Left kidney (tissue), 2 donors: ENCODE data around the gene FRMD4A. TPM values are rescaled to one million over a fixed set of nuclear protein-coding genes. Genes with fewer than 3 reads are reported as not detected.
A peak's percentile ranks its signal among the peaks of the same experiment; 100 is the strongest.
"Not testable (repeated sequence)": the region's sequence is repeated elsewhere in the genome, so short reads cannot be mapped to it uniquely, and the experiment has no call there.

ENCODE experiments used
- DNase-seq: peaks from one replicate; pipeline ENCODE4 v3.0.0-alpha.2; 2013
- polyA plus RNA-seq: library from polyadenylated mRNA; unstranded; fragments of 120-200 nt; gene quantifications from one replicate; pipeline ENCODE4 v1.2.1, GENCODE V29; 2013; ENCODE audit not compliant: insufficient read length

FRMD4A gene
- polyA plus RNA-seq, 1 donor, result 85.8 TPM

DNA sequence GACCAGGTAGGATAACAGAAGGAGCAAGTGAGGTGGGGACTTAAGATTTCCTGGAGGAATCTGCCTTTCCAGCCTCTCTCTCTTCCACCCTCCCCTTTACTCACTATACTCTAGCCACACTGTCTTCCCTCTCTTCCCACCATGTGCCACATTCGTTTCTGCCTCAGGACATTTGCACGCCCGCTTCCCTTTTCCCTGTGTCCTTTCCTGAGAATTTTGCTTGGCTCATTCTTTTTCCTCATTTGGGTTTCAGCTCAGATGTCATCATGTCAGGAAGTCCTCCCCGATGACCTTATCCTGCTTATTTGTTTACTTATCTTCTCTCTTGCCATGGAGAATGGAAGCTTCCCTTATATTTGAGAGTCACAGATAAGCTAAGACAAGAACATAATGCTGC lies 380.2 kb downstream of the FRMD4A start:
- no peak for DNase-seq

DNA sequence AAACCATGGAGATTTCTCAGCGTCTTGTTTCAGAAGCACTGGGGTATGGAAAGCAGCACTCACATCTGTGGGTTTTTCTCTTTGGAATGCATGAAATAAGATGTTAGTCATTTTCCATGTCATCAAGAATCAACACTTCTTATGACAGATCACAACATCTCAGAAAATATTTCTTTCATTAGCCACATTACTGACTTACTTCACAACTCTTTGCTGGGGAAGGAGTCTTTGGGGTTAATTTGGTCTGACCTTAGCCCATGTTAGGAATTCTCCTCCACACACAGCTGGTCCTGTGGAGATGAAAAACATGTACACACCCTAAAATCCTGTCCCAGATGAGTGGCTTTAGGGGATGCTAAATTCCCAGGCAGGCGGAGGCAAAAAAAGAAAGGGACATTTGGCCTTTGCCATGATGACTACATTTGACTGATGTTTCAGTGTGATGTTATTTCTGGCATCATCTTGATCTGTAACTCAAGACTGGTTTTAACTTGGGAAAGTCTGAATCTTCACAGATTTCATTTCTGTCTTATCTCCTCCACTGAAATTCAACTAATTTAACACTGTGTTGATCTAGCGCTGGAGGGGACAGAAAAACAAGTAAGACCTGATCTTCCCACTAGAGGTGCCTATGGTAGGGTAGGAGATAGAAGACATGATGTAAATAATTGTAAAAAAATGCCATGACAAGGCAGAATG lies 380.7 kb downstream of the FRMD4A start:
- DNase-seq, result no peak

DNA sequence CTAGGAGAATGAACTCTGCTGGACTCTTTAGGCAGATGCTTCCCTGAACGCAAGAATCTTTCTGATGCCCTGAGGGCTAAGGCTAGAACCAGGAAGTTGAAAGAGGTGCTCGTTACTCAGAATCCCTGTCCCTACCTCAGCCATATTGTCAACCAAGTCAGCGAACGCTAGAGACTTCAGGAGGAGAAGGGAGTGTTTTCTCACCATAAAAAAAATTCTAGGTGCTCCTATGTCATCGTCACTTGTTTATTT lies 384.6 kb downstream of the FRMD4A start:
- DNase-seq, result no peak

DNA sequence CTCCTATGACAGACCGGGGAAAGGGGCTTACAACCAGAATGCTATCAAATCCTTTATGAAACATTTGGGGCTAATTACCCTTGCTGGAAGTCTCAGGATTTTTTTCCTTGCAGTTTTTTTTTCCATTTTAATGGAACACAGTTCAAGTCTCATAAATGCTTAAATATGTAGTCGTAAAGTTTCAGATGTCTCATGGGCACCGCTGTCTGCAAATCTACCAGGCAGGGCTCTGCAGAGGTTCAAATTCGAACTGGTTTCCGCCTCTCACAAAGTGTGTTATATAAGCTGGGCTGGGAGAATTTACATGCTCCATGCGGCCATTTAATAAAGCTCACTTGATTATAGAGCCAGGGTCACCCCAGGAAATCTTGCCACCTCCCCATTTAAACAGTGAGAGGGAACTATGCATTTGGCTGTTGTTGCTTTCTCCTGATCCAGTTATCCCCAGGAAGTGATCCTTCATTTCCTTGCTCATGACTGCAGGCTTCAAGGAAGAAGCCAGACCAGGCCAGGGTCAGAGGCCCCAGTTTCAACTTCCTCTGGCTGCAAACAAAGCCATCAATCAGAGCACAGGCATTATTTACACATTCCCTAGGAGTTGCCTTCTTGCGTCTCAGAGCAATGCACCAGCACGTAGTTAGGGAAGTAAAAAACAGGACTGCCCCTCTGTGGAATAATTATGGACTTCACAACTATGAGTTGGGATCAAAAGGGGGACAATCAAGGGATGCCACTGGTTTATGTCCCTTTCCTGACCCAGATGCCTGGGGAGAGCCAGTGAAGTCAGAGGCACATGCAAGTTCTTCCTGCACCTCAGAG lies 385.1 kb downstream of the FRMD4A start:
- DNase-seq, result peak; percentile 84

DNA sequence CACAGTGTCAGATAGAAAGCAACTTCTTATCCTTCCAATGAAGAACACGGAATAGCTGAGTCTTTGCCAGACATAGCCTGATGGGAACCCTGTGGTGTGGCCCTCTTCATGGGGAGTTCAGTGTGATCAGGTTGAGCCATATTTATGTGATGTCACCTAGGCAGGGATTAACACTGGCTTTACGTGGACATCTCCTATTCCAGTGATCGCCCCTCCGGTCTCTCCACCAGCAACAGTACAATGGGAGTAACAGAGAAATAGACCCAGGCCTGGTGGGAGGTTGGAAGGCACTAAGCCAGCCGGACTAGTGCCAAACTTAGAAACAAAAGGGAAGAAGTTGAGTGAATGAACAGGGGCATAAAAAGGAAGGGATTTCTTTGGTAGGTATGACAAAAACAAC lies 385.9 kb downstream of the FRMD4A start:
- no peak for DNase-seq

DNA sequence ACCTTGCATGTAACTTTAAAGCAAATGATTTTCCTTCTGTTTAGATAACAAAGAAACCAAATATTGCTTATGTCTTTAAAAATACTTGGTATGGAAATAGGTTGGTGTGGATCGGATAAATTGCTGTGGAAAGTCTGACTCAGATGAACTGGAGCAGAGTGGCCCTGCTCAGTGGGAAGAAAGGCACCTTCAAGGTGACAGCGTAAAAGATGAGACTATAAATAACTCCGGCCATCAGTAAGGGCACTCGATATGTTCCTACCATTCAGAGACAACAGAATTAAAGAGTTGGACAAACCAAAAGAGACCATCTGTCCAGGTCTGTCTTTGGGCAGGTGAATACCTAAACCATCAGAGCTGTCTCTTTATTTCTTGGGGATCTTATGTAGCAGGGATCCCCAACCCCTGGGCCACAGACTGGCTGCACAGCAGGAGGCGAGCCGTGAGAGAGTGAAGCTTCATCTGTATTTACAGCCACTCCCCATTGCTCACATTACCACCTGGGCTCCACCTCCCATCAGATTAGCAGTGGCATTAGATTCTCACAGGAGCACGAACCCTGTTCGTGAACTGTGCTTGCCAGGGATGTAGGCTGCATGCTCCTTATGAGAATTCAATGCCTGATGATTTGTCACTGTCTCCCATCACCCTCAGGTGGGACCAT lies 386.9 kb downstream of the FRMD4A start:
- DNase-seq, result no peak

DNA sequence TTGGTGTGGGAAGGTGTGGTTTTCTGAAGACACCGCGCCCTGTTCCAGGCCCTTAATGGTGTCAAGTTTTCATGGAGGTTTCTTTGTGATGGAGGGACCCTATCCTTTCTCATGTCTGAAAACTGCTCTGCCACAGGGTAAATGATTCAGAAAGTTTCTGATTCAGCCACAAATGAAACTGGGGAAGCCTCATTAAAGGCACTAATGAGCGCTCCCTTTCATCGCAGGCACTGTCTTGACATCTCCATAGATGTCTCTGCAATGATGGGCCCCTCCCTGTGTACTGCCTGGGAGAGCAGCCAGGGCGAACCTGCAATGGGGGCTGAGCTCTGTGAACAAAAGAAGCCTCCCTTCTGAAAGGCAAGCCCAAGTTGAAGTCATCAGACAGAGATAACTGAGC lies 388.7 kb downstream of the FRMD4A start:
- DNase-seq, result no peak

DNA sequence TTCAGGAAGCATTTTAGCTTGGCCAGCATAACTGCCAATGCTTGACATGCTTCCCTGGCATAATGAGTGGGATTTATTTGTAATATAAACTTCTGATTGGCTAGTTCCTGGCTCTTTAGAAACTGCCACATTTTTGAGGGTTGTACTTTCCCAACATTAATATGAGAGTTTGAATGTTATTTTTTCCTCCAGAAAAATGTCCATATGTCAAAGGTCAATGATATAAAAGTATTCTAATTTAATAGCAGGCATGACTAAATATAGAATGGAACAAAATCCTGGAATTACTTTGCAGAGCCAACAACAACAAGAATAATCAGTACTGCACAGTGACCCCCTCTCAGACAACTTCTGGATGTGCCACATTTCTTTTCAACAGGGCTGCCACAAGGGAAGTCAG lies 391.3 kb downstream of the FRMD4A start:
- DNase-seq, result no peak

DNA sequence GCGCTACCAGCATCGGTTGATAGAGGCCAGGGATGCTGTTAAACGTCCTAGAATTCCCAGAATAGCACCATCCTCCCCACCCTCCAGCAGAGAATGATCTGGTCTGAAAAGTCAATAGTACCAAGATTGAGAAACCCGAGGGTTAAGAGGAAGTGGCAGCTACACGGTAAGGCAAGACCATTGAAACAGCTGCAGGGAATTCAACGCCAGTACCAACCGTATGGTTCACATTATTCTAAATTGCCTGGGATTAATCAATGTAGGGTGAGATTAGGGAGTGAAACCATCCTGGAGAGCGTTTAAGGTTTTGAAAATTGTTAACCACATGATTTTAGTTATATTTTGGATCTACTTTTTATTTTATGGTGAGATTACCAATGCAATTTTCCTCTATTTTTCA lies 391.8 kb downstream of the FRMD4A start:
- DNase-seq, result no peak

DNA sequence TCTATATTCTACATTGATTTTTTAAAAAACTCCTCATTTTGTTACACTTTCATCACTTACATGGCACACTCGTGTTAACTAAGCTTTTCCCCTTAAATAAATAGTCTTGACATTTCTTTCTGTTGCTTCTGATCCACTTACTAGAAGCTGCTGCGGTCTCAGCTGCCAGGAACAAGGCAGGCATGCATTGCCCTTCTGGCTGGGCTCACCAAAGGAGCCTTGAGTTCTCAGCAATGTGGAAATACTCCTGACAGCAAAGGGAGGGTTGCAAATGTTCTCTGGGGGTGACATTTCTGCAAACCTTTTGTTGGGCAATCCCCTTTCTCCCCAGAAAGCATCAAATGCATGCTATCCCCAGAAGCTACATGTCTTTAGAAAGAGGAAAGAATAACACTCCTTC lies 393.9 kb downstream of the FRMD4A start:
- DNase-seq, result no peak

DNA sequence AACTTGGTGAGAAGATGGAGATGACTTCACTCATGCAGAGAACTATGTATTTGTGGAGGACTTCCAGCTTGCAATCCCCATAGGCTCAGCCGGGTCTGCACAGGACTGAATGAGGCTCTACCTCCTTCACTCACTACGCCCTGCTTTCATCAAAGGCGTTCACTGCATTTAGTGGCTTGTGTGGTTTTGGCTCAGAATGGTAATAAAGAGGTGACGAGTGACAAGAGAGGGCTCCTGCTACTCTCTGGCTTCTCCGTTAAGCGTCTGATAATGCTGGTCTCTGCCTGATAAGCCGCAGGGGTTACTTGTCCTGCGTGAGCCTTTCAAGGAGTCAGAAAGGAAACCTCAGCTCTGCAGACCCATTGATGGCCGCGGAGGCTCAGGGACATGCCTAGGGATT lies 400.6 kb downstream of the FRMD4A start:
- DNase-seq, result no peak

DNA sequence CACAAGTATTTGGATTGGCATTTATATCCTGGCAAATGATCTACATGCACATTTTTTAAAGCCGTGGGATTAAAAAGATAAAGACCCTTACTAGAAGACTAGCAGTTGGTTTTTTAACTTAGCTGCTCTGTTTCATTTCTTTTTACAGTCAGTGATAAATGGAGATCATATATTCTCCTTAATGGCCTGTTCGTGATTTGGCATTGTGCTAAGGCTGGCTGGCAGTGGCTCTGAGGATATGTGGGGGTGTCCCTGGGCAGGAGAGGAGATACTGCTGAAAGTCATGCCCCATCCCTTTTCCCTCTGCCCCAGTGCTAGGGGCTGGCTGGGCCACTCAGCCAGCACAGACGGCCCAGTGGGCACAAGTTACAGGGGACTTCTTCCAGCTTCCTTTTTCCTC lies 402.3 kb downstream of the FRMD4A start:
- DNase-seq, result no peak

DNA sequence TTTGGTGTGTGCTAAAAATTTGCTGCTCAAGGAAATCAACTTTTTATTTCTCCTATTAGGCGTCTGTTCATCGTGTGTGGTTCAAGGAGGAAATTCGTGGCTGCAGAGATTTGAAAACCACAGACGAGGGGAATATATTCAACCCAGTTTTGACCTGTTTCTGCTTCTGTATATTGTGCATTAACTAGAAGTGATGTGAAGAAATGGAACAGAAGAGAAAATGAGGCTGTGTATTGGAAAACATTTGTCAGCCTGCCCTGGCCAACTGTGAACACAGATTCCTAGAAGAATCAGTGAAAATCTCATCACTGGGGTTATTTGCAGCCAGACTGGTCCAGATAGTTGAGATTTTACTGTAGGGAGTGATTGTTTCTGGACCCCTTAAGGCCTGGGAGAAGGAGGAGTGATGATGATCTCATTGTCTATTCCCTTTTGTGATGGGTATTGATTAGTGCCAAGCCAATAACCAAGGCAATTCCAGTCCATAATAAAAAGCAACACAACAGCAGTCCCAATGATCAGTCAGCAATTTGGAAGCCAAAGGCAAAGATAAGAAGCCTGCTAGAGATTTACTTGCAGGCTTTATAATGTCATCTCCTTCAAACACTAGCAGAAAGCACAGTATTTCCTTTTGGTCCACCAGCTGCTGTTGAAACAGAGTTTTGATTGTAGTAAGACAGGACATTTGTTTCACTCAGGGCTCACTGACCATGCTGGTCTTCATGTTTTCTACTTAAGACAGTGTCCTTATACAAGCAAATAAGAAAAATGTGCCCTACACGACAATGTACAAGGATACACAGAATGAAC lies 404.5 kb downstream of the FRMD4A start:
- no peak for DNase-seq

DNA sequence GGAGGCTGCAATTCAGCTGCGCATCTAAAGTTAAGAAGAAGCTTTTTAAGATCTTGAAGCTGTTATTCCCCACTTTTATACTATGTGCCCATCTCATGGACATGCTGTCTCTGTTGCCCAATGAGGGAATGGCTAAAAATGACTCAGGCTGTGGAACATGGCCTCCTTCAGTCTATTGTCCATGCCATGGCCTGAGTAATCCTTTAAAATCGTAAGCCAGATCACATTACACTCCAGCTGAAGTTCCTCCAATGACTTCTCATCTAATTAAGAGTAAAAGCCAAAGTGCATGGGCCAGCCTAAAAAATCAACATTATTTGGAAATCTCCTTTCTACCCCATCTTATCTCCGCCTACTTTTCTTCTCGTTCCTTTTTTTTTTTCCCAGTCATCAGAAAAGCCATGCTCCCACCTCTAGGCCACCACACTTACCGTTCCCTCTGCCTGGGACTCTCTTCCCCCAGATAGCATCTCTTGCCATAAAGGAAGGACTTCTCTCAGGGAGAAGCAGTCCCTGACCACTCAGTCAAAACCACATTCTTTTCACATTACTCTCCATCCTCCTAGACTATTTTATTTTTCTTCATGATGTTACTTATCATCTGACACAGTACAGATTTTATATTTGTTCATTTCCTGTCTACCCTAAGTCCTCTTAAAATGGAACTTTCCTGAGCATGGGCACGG lies 406.5 kb downstream of the FRMD4A start:
- no peak for DNase-seq

DNA sequence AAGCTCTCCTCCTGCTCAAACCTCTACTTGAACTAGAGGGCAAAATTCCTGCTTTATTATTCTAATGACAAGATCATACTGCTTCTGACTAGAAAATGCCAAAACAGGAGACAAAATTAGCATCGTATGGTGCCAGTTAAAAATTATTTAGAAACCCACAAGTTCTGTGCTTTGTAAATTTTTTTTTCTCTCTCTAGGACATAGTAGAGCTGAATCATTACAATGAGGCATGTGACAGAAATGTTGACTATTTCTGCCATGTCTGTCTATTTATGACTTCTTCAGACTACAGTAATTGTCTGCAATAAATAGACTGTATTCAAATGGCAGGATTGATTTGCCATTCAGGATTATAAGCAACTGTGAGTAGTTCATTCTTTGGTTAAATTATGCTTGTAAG lies 408.1 kb downstream of the FRMD4A start:
- no peak for DNase-seq

DNA sequence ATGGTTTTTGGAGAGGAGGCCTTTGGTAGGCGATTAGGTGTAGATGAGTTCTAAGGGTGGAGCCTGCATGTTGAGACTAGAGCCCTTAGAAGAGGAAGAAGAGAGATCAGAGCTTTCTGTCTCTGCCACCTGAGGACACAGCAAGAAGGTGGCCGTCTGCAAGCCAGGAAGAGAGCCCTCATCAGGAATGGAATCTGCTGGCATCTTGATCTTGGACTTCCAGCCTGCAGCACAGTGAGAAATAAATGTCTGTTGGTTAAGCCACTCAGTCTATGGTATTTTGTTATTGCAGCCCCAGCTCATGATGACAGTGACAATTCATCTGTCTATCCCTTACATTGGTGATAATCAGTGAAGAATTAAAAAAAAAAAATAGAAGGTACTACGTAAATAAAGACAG lies 408.8 kb downstream of the FRMD4A start:
- DNase-seq, result no peak

DNA sequence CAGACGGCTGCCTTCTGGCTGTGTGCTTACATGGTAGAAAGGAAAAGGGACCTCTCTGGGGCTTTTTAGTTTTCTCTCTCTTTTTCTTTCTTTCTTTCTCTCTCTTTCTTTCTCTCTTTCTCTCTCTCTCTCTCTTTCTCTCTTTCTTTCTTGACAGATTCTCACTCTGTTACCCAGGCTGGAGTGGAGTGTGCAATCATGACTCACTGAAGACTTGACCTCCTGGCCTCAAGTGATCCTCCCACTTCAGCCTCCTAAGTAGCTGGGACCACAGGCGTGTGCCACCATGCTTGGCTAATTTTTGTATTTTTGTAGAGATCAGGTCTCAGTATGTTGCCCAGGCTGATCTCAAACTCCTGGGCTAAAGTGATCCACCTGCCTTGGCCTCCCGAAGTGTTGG lies 409.6 kb downstream of the FRMD4A start:
- not testable (repeated sequence) for DNase-seq

DNA sequence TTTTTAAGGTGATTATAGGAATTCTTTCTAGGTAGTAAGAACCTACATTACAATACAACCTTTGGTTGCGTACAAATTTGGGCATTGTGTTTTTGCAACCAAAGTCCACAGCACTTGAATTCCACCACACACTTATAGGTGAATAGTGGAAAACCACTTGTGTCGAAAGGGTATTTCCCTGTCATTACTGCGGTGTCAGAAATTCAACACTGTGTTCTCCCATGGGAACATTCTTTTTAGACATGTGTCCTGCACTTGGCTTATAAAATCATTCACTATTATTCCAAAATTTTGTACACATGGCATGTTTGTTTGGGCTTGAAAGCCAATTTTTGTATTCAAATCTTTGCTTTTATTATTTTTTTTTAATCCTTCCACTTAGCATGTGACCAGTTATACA lies 410.3 kb downstream of the FRMD4A start:
- no peak for DNase-seq

DNA sequence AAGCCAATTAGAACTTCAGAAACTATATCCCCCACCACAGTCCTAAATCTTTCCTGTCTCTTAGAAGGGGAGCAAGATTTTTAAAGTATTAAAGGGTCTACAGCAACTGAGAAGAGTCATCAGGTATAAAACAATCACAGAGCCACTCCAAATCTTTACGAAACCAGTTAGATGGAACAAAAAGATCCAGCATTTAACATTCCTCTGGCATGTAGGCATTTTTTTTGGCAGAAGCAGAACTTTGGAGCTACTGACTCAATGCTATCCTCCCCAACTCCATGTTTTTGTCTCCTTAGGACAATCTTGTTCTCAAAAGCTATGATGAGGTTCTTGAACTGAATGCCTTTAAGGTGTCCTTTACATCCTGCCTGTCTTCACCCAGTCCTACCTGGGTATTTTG lies 410.7 kb downstream of the FRMD4A start:
- no peak for DNase-seq

DNA sequence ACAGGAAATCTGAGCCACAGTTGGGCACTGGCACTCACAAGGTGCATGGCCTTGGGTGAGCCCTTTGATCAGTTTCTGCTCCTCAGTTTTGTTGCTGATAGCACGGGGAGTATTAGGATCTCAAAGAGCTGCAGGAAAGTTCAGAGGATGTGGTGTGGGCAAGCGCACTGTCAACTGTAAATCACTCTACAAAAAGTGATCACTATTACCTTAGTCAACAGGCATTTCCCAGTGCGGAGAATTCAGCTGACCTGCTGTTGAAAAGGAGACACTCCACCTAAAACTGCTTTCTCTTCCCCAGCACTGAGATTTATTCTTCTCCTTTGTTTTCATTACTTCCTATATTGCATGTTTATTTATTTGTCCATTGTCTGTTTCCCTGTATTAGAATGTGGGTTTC lies 412.9 kb downstream of the FRMD4A start:
- DNase-seq, result no peak

DNA sequence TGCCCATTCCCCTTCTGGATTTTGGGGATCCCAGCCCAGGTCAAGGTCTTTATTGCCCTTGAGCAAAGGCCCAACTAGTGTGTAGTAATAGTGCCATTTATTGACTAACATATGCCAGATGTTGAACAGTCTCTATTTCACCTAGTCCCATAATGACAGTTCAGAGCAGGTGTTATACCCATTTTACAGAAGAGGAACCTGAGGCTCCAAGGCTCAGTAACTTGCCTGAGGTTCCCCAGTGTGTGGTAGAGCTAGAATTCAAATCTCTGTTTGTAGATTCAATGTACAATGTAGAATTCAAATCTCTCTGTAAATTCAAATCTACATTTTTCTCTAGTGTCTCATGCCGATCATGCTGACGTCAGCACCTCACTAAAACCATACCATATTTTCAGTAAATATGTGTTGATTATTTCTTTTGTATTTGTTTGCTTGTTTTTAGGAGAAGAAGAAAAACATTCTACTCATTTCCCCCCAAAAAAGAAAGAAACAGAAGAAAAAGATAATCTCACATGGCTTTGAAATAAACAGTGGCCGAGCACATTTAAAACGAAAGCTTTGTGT lies 414.3 kb downstream of the FRMD4A start:
- DNase-seq, result no peak

DNA sequence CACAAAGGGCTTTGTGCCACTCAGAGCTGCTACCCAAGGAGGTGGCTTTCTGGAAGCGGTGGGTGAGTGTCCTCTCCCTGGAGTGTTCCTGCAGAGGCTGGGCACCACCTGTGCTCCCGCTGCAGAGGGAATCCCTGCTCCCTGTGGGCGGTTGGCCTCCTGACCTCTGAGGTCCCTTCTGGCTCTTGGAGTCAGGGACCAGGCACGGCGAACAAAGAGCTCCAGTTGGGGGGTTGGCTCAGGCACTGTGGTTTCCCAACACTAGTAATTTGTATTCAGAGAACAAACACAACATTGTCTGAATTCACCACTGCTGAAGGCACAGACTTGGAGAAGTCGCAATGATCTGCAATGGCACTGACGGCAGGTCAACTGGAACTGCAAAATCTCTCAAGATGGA lies 415.0 kb downstream of the FRMD4A start:
- DNase-seq, result no peak
